ENCODE results near the gene FAM170B.

DNA sequence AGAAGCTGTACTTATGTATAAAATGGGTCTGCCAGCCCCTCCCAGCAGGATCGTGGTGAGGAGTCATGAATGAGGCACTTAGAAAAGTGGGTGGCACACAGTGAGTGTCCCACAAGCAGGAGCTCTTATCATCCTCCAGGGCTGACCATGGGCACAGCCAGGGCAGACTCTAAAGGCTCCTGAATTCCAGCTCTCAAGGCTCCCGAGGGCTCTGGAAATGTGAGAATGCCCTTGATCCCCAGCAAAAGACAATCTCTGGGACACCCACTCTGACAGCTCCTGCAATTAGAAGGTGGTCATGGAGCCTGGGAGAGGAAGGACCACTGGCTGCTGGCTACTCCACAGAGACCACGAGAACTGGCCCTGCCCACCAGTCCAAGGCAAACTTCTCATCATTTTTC lies 20.1 kb downstream of the FAM170B start:
- no peak for TF ChIP-seq CTCF (conservative IDR thresholded peaks at IDR 0.05; ENCODE audit: low read depth in 2 of 2)
- no peak for TF ChIP-seq EZH2 (IDR thresholded peaks at IDR 0.05; ENCODE audit: low read depth, unreplicated experiment)
- no peak for TF ChIP-seq EZH2phosphoT487 (IDR thresholded peaks at IDR 0.05; ENCODE audit: unreplicated experiment)
